BJ (cell line): Measurements from ENCODE around the gene TCFL5. TPM values are rescaled to one million over a fixed set of nuclear protein-coding genes. Genes with fewer than 3 reads are reported as not detected.
A peak's percentile ranks its signal among the peaks of the same experiment; 100 is the strongest.

Experiments
- CTCF ChIA-PET: fragments of 350-600 bp; formaldehyde crosslinking; extraction: SDS; loops from one replicate; lab custom pipeline; 2021; ENCODE audit warnings: antibody characterized with exemption, inconsistent platforms; lab: Yijun Ruan, JAX
- POLR2A ChIA-PET: fragments of 300-600 bp; sonication (Branson Sonifier 250); formaldehyde crosslinking; extraction: SDS; loops from one replicate; lab custom pipeline; 2021; ENCODE audit warnings: antibody characterized with exemption; lab: Charles Lee
- DNase-seq: peaks from one replicate; pipeline ENCODE4 v3.0.0-alpha.2; 2011; ENCODE audit warnings: low read depth
- H3K27me3 ChIP-seq: 2 replicates; pipeline ENCODE4 v1.6.0; 2011; ENCODE audit warnings: low read length; ENCODE audit not compliant: control insufficient read depth, insufficient read depth
- H3K36me3 ChIP-seq: 2 replicates; pipeline ENCODE4 v1.5.1; 2011; ENCODE audit warnings: low read length; ENCODE audit not compliant: control insufficient read depth, insufficient read depth
- H3K4me3 ChIP-seq: 2 replicates; pipeline ENCODE4 v1.5.1; 2011; ENCODE audit warnings: low read depth, mild to moderate bottlenecking, control low read depth, low read length
- CTCF ChIP-seq: IDR thresholded peaks from 2 replicates; pipeline ENCODE4 v1.5.1; 2011; ENCODE audit warnings: low read depth, mild to moderate bottlenecking, control low read depth, inconsistent platforms, low read length, moderate library complexity; ENCODE audit not compliant: insufficient read depth
- polyA plus RNA-seq: library from polyadenylated mRNA; depleted of rRNA; stranded (reverse); fragments of >200 nt; gene quantifications from 2 replicates; pipeline ENCODE4 v1.2.3, GENCODE V29; 2011

Gene TCFL5
- polyA plus RNA-seq, 1 experiment, result 8.5 TPM

GRCh38 chr20:62895539-62895938, 33.9 kb upstream of the TCFL5 start:
- H3K4me3 ChIP-seq, result no peak overlapping the region
- no peaks in the 10 kb centered on the region for H3K27me3 ChIP-seq
- CTCF ChIA-PET, result no interaction called here
- POLR2A ChIA-PET, result no interaction called here
- H3K36me3 ChIP-seq, result peaks cover 29% of the 10 kb centered on the region
- DNase-seq, result no peak
- no peak for TF ChIP-seq CTCF

- TF ChIP-seq CTCF, result no peak
- ChIA-PET CTCF (interaction anchor here (0.8 to 2.2 kb wide), 4 partner anchors 14 to 115 kb away, joined by 3 to 10 read pairs (median 6); no protein-coding TSS in a partner anchor), POLR2A (no interaction called here)
- Histone ChIP-seq H3K4me3 (no peak overlapping the region), H3K27me3 (no peaks in the 10 kb centered on the region), H3K36me3 (peaks cover 37% of the 10 kb centered on the region)
- DNase-seq, result no peak
These were observed 32.6 kb upstream of the TCFL5 start for GRCh38 chr20:62894261-62894660.

- TF ChIP-seq CTCF, result 0 out of 2 replicates have a peak, but pooled peaks have one; percentile 6
- Histone ChIP-seq H3K36me3 (peaks cover 39% of the 10 kb centered on the region), H3K4me3 (no peak overlapping the region), H3K27me3 (no peaks in the 10 kb centered on the region)
- ChIA-PET POLR2A (no interaction called here), CTCF (interaction anchor here (0.6 to 2.2 kb wide), 5 partner anchors 14 to 115 kb away, joined by 3 to 10 read pairs (median 5); no protein-coding TSS in a partner anchor)
- DNase-seq, result no peak
These were observed 32.1 kb upstream of the TCFL5 start for GRCh38 chr20:62893700-62894099.

GRCh38 chr20:62892348-62893304, 31.0 kb upstream of the TCFL5 start:
- H3K4me3 ChIP-seq, result no peak overlapping the region
- ChIA-PET POLR2A (no interaction called here), CTCF (interaction anchor here (1.8 to 7.8 kb wide), 3 partner anchors 8 to 116 kb away, joined by 6 to 44 read pairs (median 10); no protein-coding TSS in a partner anchor)
- peaks cover 45% of the 10 kb centered on the region for H3K36me3 ChIP-seq
- no peaks in the 10 kb centered on the region for H3K27me3 ChIP-seq
- no peak for DNase-seq
- no peak for TF ChIP-seq CTCF

- CTCF ChIA-PET, result interaction anchor here (0.8 to 7.8 kb wide), 2 partner anchors 9 to 80 kb away, joined by 3 to 44 read pairs; no protein-coding TSS in a partner anchor
- H3K4me3 ChIP-seq, result no peak overlapping the region
- H3K36me3 ChIP-seq, result peaks cover 44% of the 10 kb centered on the region
- POLR2A ChIA-PET, result no interaction called here
- no peaks in the 10 kb centered on the region for H3K27me3 ChIP-seq
- TF ChIP-seq CTCF, result no peak
- DNase-seq, result no peak
These were observed 29.5 kb upstream of the TCFL5 start for GRCh38 chr20:62891111-62891510.
